Loucy (cell line): ENCODE measurements around the gene SMAP2.

Experiments used
- H2AFZ ChIP-seq: fragments of 200-600 bp; sonication (generic); 2 replicates; pipeline ENCODE4 v1.6.0; 2016; ENCODE audit warnings: antibody characterized with exemption, mild to moderate bottlenecking, low read length, moderate library complexity
- H3F3A ChIP-seq: fragments of 200-600 bp; 2 replicates; pipeline ENCODE4 v1.6.0; 2016; ENCODE audit warnings: antibody characterized with exemption, low read depth, mild to moderate bottlenecking
- H3K27me3 ChIP-seq: fragments of 200-600 bp; sonication (generic); 2 replicates; pipeline ENCODE4 v1.6.1; 2014; ENCODE audit warnings: low read length, mild to moderate bottlenecking; ENCODE audit not compliant: insufficient read depth, poor library complexity, severe bottlenecking
- H3K36me3 ChIP-seq: fragments of 200-600 bp; sonication (generic); 2 replicates; pipeline ENCODE4 v1.6.1; 2016; ENCODE audit warnings: low read length; ENCODE audit not compliant: insufficient read depth
- H3K4me1 ChIP-seq: fragments of 200-600 bp; sonication (generic); 2 replicates; pipeline ENCODE4 v1.5.1; 2014; ENCODE audit warnings: low read length, mild to moderate bottlenecking; ENCODE audit not compliant: insufficient read depth, poor library complexity, severe bottlenecking
- H3K4me2 ChIP-seq: fragments of 200-600 bp; sonication (generic); 2 replicates; pipeline ENCODE4 v1.6.0; 2014; ENCODE audit warnings: antibody characterized with exemption, low read length, low read depth, mild to moderate bottlenecking; ENCODE audit not compliant: poor library complexity, severe bottlenecking
- H3K4me3 ChIP-seq: fragments of 200-600 bp; sonication (generic); 2 replicates; pipeline ENCODE4 v1.5.1; 2014; ENCODE audit warnings: low read length, mild to moderate bottlenecking, mixed read lengths; ENCODE audit not compliant: poor library complexity, severe bottlenecking
- H3K79me2 ChIP-seq: fragments of 200-600 bp; sonication (generic); 2 replicates; pipeline ENCODE4 v1.6.1; 2014; ENCODE audit warnings: low read length; ENCODE audit not compliant: insufficient read depth
- H3K9ac ChIP-seq: fragments of 200-600 bp; sonication (generic); 2 replicates; pipeline ENCODE4 v1.6.0; 2014; ENCODE audit warnings: mild to moderate bottlenecking, low read depth, low read length, moderate library complexity; ENCODE audit not compliant: poor library complexity, severe bottlenecking
- H3K9me2 ChIP-seq: fragments of 200-600 bp; sonication (generic); replicated peaks from 2 replicates; pipeline ENCODE4 v1.6.1; 2016; ENCODE audit warnings: low read depth, low read length, mixed read lengths
- H3K9me3 ChIP-seq: fragments of 200-600 bp; sonication (generic); 2 replicates; pipeline ENCODE4 v1.6.1; 2014; ENCODE audit warnings: mild to moderate bottlenecking, antibody characterized with exemption, low read length, low read depth; ENCODE audit not compliant: insufficient read depth
- H4K20me1 ChIP-seq: fragments of 200-600 bp; sonication (generic); 2 replicates; pipeline ENCODE4 v1.6.0; 2014; ENCODE audit warnings: antibody characterized with exemption, low read length, mild to moderate bottlenecking; ENCODE audit not compliant: insufficient read depth, poor library complexity, severe bottlenecking
- EZH2phosphoT487 ChIP-seq: fragments of 200-600 bp; IDR thresholded peaks from 2 replicates; pipeline ENCODE4 v1.6.1; 2018; ENCODE audit warnings: antibody characterized with exemption, mild to moderate bottlenecking, moderate library complexity, borderline replicate concordance
- TF ChIP-seq, protein P1 (sequence below): fragments of 200-600 bp; sonication (generic); conservative IDR thresholded peaks from 2 replicates; pipeline ENCODE4 v1.5.1; 2014; ENCODE audit warnings: mild to moderate bottlenecking, antibody characterized with exemption, low read length

The SMAP2 gene

DNA sequence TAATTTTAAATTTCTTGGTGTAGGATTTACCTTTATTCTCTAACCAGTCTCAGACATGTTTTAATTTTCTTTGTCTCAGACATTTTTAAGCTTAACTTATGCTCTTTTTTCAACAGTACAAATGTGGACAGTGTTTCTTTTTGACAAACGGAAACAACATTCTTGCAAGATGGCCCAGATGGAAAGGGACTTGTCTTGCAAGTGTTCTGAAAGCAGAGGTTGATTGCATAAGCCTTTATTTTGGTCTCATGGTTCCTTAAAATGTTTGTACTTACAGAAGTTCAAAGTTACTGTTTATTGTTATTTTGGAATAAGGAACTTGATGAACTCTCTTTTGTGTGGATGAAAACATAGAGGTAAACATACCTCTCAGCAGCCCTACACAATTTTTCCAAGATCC is 22.9 kb downstream of the SMAP2 start:
- Histone ChIP-seq H3K9me3 (no peaks in the 10 kb centered on the region), H3K9me2 (no peaks in the 10 kb centered on the region), H2AFZ (no peak overlapping the region), H3K4me1 (peaks cover 8% of the 10 kb centered on the region), H3K27me3 (no peaks in the 10 kb centered on the region), H3K4me2 (no peak overlapping the region), H3K4me3 (no peak overlapping the region), H4K20me1 (no peaks in the 10 kb centered on the region), H3K36me3 (no peaks in the 10 kb centered on the region), H3F3A (no peaks in the 10 kb centered on the region), H3K9ac (no peak overlapping the region), H3K79me2 (peaks cover 55% of the 10 kb centered on the region)
- TF ChIP-seq, protein P1, sequence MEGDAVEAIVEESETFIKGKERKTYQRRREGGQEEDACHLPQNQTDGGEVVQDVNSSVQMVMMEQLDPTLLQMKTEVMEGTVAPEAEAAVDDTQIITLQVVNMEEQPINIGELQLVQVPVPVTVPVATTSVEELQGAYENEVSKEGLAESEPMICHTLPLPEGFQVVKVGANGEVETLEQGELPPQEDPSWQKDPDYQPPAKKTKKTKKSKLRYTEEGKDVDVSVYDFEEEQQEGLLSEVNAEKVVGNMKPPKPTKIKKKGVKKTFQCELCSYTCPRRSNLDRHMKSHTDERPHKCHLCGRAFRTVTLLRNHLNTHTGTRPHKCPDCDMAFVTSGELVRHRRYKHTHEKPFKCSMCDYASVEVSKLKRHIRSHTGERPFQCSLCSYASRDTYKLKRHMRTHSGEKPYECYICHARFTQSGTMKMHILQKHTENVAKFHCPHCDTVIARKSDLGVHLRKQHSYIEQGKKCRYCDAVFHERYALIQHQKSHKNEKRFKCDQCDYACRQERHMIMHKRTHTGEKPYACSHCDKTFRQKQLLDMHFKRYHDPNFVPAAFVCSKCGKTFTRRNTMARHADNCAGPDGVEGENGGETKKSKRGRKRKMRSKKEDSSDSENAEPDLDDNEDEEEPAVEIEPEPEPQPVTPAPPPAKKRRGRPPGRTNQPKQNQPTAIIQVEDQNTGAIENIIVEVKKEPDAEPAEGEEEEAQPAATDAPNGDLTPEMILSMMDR = no peak
- TF ChIP-seq EZH2phosphoT487 = no peak

DNA sequence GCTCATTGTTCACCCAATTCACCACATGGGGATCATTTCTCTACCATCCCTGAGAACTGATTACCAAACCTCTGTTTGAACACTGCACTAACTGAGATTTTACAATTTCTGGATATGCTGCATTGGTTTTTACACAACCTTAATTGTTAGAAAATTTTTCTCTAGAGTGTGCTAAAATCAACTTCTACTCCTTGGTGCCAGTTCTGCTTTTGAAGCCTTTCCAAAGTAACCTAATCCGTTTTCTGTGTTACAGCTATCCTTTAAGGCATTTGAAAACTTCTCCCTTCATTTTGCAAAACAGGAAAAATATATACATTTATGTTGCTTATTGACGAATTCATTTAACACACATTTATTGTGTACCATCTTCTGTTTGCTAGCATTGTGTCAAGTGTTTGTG is 23.7 kb downstream of the SMAP2 start:
- no peaks in the 10 kb centered on the region for H4K20me1 ChIP-seq
- H3F3A ChIP-seq = no peaks in the 10 kb centered on the region
- no peak for TF ChIP-seq EZH2phosphoT487
- TF ChIP-seq, protein P1 = no peak
- no peaks in the 10 kb centered on the region for H3K9me2 ChIP-seq
- no peaks in the 10 kb centered on the region for H3K36me3 ChIP-seq
- no peaks in the 10 kb centered on the region for H3K9me3 ChIP-seq
- no peak overlapping the region for H2AFZ ChIP-seq
- H3K4me3 ChIP-seq = no peak overlapping the region
- H3K4me2 ChIP-seq = no peak overlapping the region
- H3K27me3 ChIP-seq = no peaks in the 10 kb centered on the region
- no peak overlapping the region for H3K9ac ChIP-seq
- H3K79me2 ChIP-seq = peaks cover 47% of the 10 kb centered on the region
- H3K4me1 ChIP-seq = peaks cover 8% of the 10 kb centered on the region

DNA sequence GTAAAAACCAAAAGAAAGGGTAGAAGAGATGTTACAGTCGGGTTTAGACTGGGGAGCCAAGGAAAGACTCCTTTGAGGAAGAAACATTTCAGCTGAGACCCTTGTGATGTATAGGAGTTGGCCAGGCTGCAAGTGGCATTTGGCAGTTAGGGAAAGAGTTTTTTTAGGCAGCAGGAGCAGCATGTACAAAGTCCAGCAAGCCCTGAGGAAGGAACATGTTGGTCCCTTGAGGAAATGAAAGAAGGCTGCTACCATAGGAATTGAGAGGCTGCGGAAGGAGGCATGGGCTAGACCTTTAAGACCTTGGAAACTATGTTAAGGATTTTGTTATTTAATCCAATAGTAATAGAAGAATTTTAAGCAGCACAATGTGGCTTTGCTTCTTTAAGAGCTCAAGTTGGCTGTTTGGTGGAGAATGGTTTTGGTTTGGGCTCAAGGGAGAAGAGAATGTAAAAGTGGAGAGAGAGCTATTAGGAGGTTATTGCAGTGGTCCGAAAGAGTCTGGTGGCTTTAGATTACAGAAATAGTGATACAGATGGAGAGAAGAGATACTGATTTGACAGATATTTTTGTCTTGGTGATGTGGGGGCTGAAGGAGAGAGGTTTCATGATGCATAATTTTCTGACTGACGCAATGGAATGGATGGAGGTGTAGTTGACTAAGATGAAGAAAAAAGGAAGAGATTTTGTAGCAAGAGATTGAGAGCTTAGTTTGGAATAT is 26.6 kb downstream of the SMAP2 start:
- Histone ChIP-seq H3K36me3 (no peaks in the 10 kb centered on the region), H3K9me3 (no peaks in the 10 kb centered on the region), H3K9ac (no peak overlapping the region), H3F3A (no peaks in the 10 kb centered on the region), H3K9me2 (no peaks in the 10 kb centered on the region), H2AFZ (no peak overlapping the region), H3K4me3 (no peak overlapping the region), H3K4me2 (no peak overlapping the region), H3K4me1 (peaks cover under 1% of the 10 kb centered on the region), H3K79me2 (peaks cover 34% of the 10 kb centered on the region), H3K27me3 (no peaks in the 10 kb centered on the region), H4K20me1 (no peaks in the 10 kb centered on the region)
- TF ChIP-seq EZH2phosphoT487 = no peak
- TF ChIP-seq, protein P1 = no peak
